HG02759 (cell line): ENCODE results near the gene PTPRU.

Experiments
- ATAC-seq: cut with Tn5 transposase; IDR thresholded peaks from one replicate; pipeline ENCODE4 v1.9.1; 2021; ENCODE audit warnings: mild to moderate bottlenecking, moderate library complexity; ENCODE audit not compliant: unreplicated experiment

PTPRU gene

GRCh38 chr1:29360768-29361167 is 124.4 kb downstream of the PTPRU start:
- ATAC-seq: no peak

GRCh38 chr1:29361686-29362085 is 125.4 kb downstream of the PTPRU start:
- ATAC-seq: no peak

- no peak for ATAC-seq
These were observed 125.8 kb downstream of the PTPRU start for GRCh38 chr1:29362116-29362515.

GRCh38 chr1:29362764-29363163 is 126.4 kb downstream of the PTPRU start:
- ATAC-seq: no peak

- no peak for ATAC-seq
These were observed 127.2 kb downstream of the PTPRU start for GRCh38 chr1:29363536-29363935.

- no peak for ATAC-seq
These were observed 127.9 kb downstream of the PTPRU start for GRCh38 chr1:29364101-29364678.

- no peak for ATAC-seq
These were observed 129.8 kb downstream of the PTPRU start for GRCh38 chr1:29365906-29366670.

- no peak for ATAC-seq
These were observed 132.9 kb downstream of the PTPRU start for GRCh38 chr1:29368936-29369932.

GRCh38 chr1:29370067-29370466 is 133.7 kb downstream of the PTPRU start:
- no peak for ATAC-seq

GRCh38 chr1:29371332-29371731 is 135.0 kb downstream of the PTPRU start:
- ATAC-seq: no peak

- no peak for ATAC-seq
These were observed 135.8 kb downstream of the PTPRU start for GRCh38 chr1:29372108-29372507.
